OCI-LY3 (cell line): ENCODE measurements around the gene PCLO.
"Not testable (repeated sequence)": the region's sequence is repeated elsewhere in the genome, so short reads cannot be mapped to it uniquely, and the experiment has no call there.

Experiments
- H2AFZ ChIP-seq: fragments of 200-600, 300-600 bp; shearing (Covaris generic); 2 replicates; pipeline ENCODE4 v1.6.0; 2014; ENCODE audit warnings: antibody characterized with exemption, low read depth, low read length
- H3K27ac ChIP-seq: fragments of 200-600, 300-600 bp; sonication (generic); 2 replicates; pipeline ENCODE4 v1.5.1; 2014; ENCODE audit warnings: mild to moderate bottlenecking, low read length, moderate library complexity, mixed read lengths
- H3K27me3 ChIP-seq: fragments of 200-600, 300-600 bp; sonication (generic); 2 replicates; pipeline ENCODE4 v1.6.1; 2014; ENCODE audit warnings: low read depth, low read length, mixed read lengths
- H3K36me3 ChIP-seq: fragments of 200-600, 300-600 bp; sonication (generic); replicated peaks from 2 replicates; pipeline ENCODE3; 2014; ENCODE audit warnings: low read depth, low read length, mixed read lengths
- H3K4me1 ChIP-seq: fragments of 300-600, 200-600 bp; sonication (generic); 2 replicates; pipeline ENCODE4 v1.6.1; 2014; ENCODE audit warnings: low read length, mixed read lengths
- H3K4me2 ChIP-seq: fragments of 200-600, 300-600 bp; sonication (generic); 2 replicates; pipeline ENCODE4 v1.6.1; 2014; ENCODE audit warnings: low read length, mixed read lengths
- H3K4me3 ChIP-seq: fragments of 300-600, 200-600 bp; sonication (generic); 2 replicates; pipeline ENCODE4 v1.5.1; 2014; ENCODE audit warnings: antibody characterized with exemption, mild to moderate bottlenecking, low read length, moderate library complexity
- H3K79me2 ChIP-seq: fragments of 300-600, 200-600 bp; shearing (Covaris generic); 2 replicates; pipeline ENCODE4 v1.6.1; 2014; ENCODE audit warnings: mild to moderate bottlenecking, low read length, mixed read lengths
- H3K9ac ChIP-seq: fragments of 300-600, 200-600 bp; shearing (Covaris generic); 2 replicates; pipeline ENCODE4 v1.6.0; 2014; ENCODE audit warnings: mild to moderate bottlenecking, low read length, moderate library complexity
- H3K9me3 ChIP-seq: fragments of 200-600, 300-600 bp; shearing (Covaris generic); 2 replicates; pipeline ENCODE4 v1.6.1; 2014; ENCODE audit warnings: low read length, mixed read lengths; ENCODE audit not compliant: insufficient read depth
- H4K20me1 ChIP-seq: fragments of 200-600, 300-600 bp; sonication (generic); 2 replicates; pipeline ENCODE4 v1.6.1; 2016; ENCODE audit warnings: low read length, mixed read lengths; ENCODE audit not compliant: insufficient read depth
- EZH2phosphoT487 ChIP-seq: fragments of 200-600 bp; shearing (Covaris generic); IDR thresholded peaks from 2 replicates; pipeline ENCODE4 v1.6.1; 2018; ENCODE audit warnings: antibody characterized with exemption, mixed run types, low read depth
- TF ChIP-seq, protein P1 (sequence below): fragments of 200-600, 300-600 bp; sonication (generic); IDR thresholded peaks from 2 replicates; pipeline ENCODE4 v1.5.1; 2014; ENCODE audit warnings: antibody characterized with exemption, low read length, low read depth

The PCLO gene

GRCh38 chr7:83101530-83101929 lies 61.2 kb downstream of the PCLO start:
- no peaks in the 10 kb centered on the region for H3K9me3 ChIP-seq
- no peak overlapping the region for H2AFZ ChIP-seq
- no peak overlapping the region for H3K9ac ChIP-seq
- no peaks in the 10 kb centered on the region for H4K20me1 ChIP-seq
- no peak overlapping the region for H3K27ac ChIP-seq
- TF ChIP-seq EZH2phosphoT487 = no peak
- H3K4me3 ChIP-seq = no peak overlapping the region
- no peaks in the 10 kb centered on the region for H3K4me1 ChIP-seq
- H3K36me3 ChIP-seq = no peaks in the 10 kb centered on the region
- no peak overlapping the region for H3K4me2 ChIP-seq
- H3K79me2 ChIP-seq = no peaks in the 10 kb centered on the region
- H3K27me3 ChIP-seq = no peaks in the 10 kb centered on the region

DNA sequence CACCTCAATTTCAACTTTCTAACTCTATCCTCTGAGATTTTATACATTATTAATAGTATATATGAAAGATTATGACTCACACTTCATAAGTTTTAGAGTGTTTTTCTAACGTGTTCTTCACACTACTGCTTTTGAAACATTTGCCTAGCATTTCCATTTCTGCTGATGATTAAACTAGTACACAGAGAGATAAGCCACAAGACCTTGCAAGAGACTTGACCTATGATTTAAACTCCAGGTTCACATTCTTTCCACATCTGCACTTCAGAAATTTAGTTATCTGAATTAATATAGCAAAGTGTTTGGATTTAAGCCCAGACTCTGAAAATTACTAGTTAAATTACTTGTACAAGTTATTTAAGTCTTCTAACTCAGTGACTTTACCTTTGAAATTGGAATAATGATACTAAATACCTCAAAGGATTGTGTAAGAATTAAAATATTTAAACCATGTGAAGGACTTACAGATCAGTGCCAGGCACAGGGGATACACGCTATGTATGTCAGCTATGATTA lies 66.6 kb downstream of the PCLO start:
- H3K4me3 ChIP-seq = no peak overlapping the region
- no peak overlapping the region for H2AFZ ChIP-seq
- no peak overlapping the region for H3K9ac ChIP-seq
- H3K27me3 ChIP-seq = no peaks in the 10 kb centered on the region
- H3K4me2 ChIP-seq = no peak overlapping the region
- H4K20me1 ChIP-seq = no peaks in the 10 kb centered on the region
- no peaks in the 10 kb centered on the region for H3K79me2 ChIP-seq
- no peaks in the 10 kb centered on the region for H3K9me3 ChIP-seq
- no peaks in the 10 kb centered on the region for H3K4me1 ChIP-seq
- H3K27ac ChIP-seq = no peak overlapping the region
- H3K36me3 ChIP-seq = no peaks in the 10 kb centered on the region
- TF ChIP-seq, protein P1, sequence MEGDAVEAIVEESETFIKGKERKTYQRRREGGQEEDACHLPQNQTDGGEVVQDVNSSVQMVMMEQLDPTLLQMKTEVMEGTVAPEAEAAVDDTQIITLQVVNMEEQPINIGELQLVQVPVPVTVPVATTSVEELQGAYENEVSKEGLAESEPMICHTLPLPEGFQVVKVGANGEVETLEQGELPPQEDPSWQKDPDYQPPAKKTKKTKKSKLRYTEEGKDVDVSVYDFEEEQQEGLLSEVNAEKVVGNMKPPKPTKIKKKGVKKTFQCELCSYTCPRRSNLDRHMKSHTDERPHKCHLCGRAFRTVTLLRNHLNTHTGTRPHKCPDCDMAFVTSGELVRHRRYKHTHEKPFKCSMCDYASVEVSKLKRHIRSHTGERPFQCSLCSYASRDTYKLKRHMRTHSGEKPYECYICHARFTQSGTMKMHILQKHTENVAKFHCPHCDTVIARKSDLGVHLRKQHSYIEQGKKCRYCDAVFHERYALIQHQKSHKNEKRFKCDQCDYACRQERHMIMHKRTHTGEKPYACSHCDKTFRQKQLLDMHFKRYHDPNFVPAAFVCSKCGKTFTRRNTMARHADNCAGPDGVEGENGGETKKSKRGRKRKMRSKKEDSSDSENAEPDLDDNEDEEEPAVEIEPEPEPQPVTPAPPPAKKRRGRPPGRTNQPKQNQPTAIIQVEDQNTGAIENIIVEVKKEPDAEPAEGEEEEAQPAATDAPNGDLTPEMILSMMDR = no peak
- no peak for TF ChIP-seq EZH2phosphoT487

DNA sequence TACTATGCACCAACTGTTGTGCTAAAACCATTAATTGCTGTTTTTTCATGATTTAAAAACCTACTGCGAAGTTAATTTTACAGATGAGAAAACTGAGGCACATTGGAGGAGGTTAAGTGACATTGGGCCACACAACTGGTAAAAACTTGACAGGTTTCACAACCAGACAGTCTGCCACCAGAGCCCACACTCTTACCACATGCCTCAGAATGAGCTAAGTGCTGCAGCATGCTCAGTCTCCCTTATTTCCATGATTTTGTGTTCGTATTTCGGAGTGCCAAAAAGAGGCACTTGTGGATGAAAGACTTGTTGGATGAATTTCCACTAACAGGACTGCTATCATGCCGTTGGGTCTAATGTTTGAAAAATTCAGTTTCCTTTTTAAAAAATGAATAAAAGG lies 77.4 kb downstream of the PCLO start:
- Histone ChIP-seq H3K27me3 (no peaks in the 10 kb centered on the region), H3K4me3 (no peak overlapping the region), H3K27ac (no peak overlapping the region), H2AFZ (no peak overlapping the region), H3K4me1 (no peaks in the 10 kb centered on the region), H3K79me2 (no peaks in the 10 kb centered on the region), H4K20me1 (no peaks in the 10 kb centered on the region), H3K9ac (no peak overlapping the region), H3K36me3 (no peaks in the 10 kb centered on the region), H3K4me2 (no peak overlapping the region), H3K9me3 (no peaks in the 10 kb centered on the region)
- TF ChIP-seq, protein P1 = no peak
- no peak for TF ChIP-seq EZH2phosphoT487

DNA sequence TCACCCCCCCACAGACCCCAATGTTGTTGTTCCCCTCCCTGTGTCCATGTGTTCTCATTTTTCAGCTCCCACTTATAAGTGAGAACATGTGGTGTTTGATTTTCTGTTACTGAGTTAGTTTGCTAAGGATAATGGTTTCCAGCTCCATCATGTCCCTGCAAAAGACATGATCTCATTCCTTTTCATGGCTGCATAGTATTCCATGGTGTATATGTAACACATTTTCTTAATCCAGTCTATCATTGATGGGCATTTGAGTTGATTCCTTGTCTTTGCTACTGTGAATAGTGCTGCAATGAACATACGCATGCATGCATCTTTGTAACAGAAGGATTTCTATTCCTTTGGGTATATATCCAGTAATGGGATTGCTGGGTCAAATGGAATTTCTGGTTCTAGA lies 82.8 kb downstream of the PCLO start:
- not testable (repeated sequence) for H3K79me2 ChIP-seq, H4K20me1 ChIP-seq, H3K27ac ChIP-seq, H3K4me2 ChIP-seq, H3K27me3 ChIP-seq, H3K4me1 ChIP-seq, H3K9ac ChIP-seq, H3K9me3 ChIP-seq, H2AFZ ChIP-seq, H3K4me3 ChIP-seq, H3K36me3 ChIP-seq

DNA sequence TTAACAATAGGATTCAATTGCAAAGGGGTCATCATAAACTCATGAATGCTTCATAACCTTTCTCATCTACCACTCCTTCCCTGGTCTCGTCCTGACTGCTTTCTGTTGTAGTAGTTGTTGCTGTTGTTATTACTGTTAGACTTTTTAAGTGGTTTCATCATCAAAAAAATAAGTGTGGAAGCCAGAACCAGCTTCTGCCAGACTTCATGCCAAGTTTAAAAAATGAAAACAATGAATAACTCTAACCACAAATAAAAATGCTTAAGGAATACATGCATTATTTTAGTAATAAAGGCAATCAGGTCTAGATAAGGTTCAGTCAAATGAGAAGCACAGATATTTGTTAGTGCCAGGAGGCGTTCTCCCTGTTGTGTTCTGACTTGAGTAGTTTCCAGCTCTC lies 85.4 kb downstream of the PCLO start:
- H3K36me3 ChIP-seq = no peaks in the 10 kb centered on the region
- H3K9me3 ChIP-seq = no peaks in the 10 kb centered on the region
- H3K9ac ChIP-seq = no peak overlapping the region
- H4K20me1 ChIP-seq = no peaks in the 10 kb centered on the region
- no peak for TF ChIP-seq EZH2phosphoT487
- TF ChIP-seq, protein P1 = no peak
- no peak overlapping the region for H3K4me2 ChIP-seq
- H3K4me1 ChIP-seq = no peaks in the 10 kb centered on the region
- H3K79me2 ChIP-seq = no peaks in the 10 kb centered on the region
- H3K27ac ChIP-seq = no peak overlapping the region
- no peak overlapping the region for H2AFZ ChIP-seq
- no peaks in the 10 kb centered on the region for H3K27me3 ChIP-seq
- H3K4me3 ChIP-seq = no peak overlapping the region
